Liver (tissue), 9 donors: ENCODE data around the gene PLSCR1. TPM values are rescaled to one million over a fixed set of nuclear protein-coding genes. Genes with fewer than 3 reads are reported as not detected.
A peak's percentile ranks its signal among the peaks of the same experiment; 100 is the strongest.

Experiments used
- DNase-seq: peaks from one replicate; pipeline ENCODE4 v3.0.0-alpha.2; 2017; ENCODE audit warnings: low spot score
- H3K27ac ChIP-seq, 2 donors: one replicate each; pipeline ENCODE4 v1.7.0; 2013; ENCODE audit warnings: inconsistent platforms in 2 of 2, low read length in 2 of 2, control low read depth in 1 of 2, low read depth in 1 of 2, mild to moderate bottlenecking in 1 of 2
- H3K27me3 ChIP-seq, 4 donors: one replicate each; pipeline versions ENCODE4 v1.6.1 to v1.7.0; 2013; ENCODE audit warnings: low read length in 3 of 4, inconsistent platforms in 1 of 4, mild to moderate bottlenecking in 1 of 4, moderate library complexity in 1 of 4; ENCODE audit not compliant: control insufficient read depth in 4 of 4, insufficient read depth in 4 of 4
- H3K36me3 ChIP-seq, 4 donors: one replicate each; pipeline versions ENCODE4 v1.6.1 to v1.7.0; 2013; ENCODE audit warnings: low read length in 3 of 4, mild to moderate bottlenecking in 3 of 4, low read depth in 1 of 4, moderate library complexity in 1 of 4; ENCODE audit not compliant: control insufficient read depth in 4 of 4, insufficient read depth in 3 of 4
- H3K4me1 ChIP-seq, 4 donors: one replicate each; pipeline versions ENCODE4 v1.6.1 to v1.7.0; 2013; ENCODE audit warnings: low read length in 3 of 4, mild to moderate bottlenecking in 3 of 4, moderate library complexity in 1 of 4; ENCODE audit not compliant: control insufficient read depth in 4 of 4, insufficient read depth in 4 of 4
- H3K4me3 ChIP-seq, 3 donors: one replicate each; pipeline versions ENCODE4 v1.6.1 to v1.7.0; 2013; ENCODE audit warnings: low read length in 3 of 3, control low read depth in 1 of 3, low read depth in 1 of 3, mild to moderate bottlenecking in 1 of 3
- H3K9ac ChIP-seq, 2 donors: one replicate each; pipeline ENCODE4 v1.7.0; 2013; ENCODE audit warnings: low read length in 2 of 2, mild to moderate bottlenecking in 2 of 2, moderate library complexity in 2 of 2, control low read depth in 1 of 2, low read depth in 1 of 2
- H3K9me3 ChIP-seq, 4 donors: one replicate each; pipeline versions ENCODE4 v1.6.1 to v1.7.0; 2013; ENCODE audit warnings: low read length in 3 of 4; ENCODE audit not compliant: control insufficient read depth in 4 of 4
- EGR1 ChIP-seq, 2 donors: IDR thresholded peaks; 2 replicates each; pipeline ENCODE4 v1.6.1; 2016 to 2018; ENCODE audit warnings: antibody characterized with exemption in 2 of 2, low read depth in 2 of 2
- FOXA1 ChIP-seq: IDR thresholded peaks from 2 replicates; pipeline ENCODE4 v1.6.1; 2016; ENCODE audit warnings: antibody characterized with exemption
- FOXA2 ChIP-seq: IDR thresholded peaks from 2 replicates; pipeline ENCODE4 v1.6.1; 2016; ENCODE audit warnings: antibody characterized with exemption
- GABPA ChIP-seq, 2 donors: IDR thresholded peaks in 1 of 2; conservative IDR thresholded peaks in 1 of 2; 2 replicates each; pipeline ENCODE4 v1.6.1; 2016; ENCODE audit warnings: antibody characterized with exemption in 2 of 2, mild to moderate bottlenecking in 1 of 2, moderate library complexity in 1 of 2
- HNF4A ChIP-seq, 2 donors: conservative IDR thresholded peaks; 2 replicates each; pipeline ENCODE4 v1.6.1; 2016; ENCODE audit warnings: antibody characterized with exemption in 2 of 2, mild to moderate bottlenecking in 2 of 2
- HNF4G ChIP-seq: IDR thresholded peaks from 2 replicates; pipeline ENCODE4 v1.6.1; 2016; ENCODE audit warnings: antibody characterized with exemption
- JUND ChIP-seq, 2 donors: IDR thresholded peaks; 2 replicates each; pipeline ENCODE4 v1.6.1; 2016; ENCODE audit warnings: antibody characterized with exemption in 2 of 2
- NR2F2 ChIP-seq: IDR thresholded peaks from 2 replicates; pipeline ENCODE4 v1.6.1; 2016; ENCODE audit warnings: antibody characterized with exemption
- RAD21 ChIP-seq, 2 donors: IDR thresholded peaks; 2 replicates each; pipeline ENCODE4 v1.6.1; 2016; ENCODE audit warnings: antibody characterized with exemption in 2 of 2, mild to moderate bottlenecking in 2 of 2
- RXRA ChIP-seq, 2 donors: IDR thresholded peaks; 2 replicates each; pipeline ENCODE4 v1.6.1; 2017 to 2018; ENCODE audit warnings: antibody characterized with exemption in 2 of 2, mild to moderate bottlenecking in 1 of 2
- SP1 ChIP-seq: IDR thresholded peaks from 2 replicates; pipeline ENCODE4 v1.6.1; 2018; ENCODE audit warnings: antibody characterized with exemption, mild to moderate bottlenecking
- TAF1 ChIP-seq: conservative IDR thresholded peaks from 2 replicates; pipeline ENCODE4 v1.6.1; 2016; ENCODE audit warnings: antibody characterized with exemption, mild to moderate bottlenecking
- YY1 ChIP-seq: IDR thresholded peaks from 2 replicates; pipeline ENCODE4 v1.6.1; 2016; ENCODE audit warnings: antibody characterized with exemption, mild to moderate bottlenecking
- WGBS: extraction: QIAGEN DNeasy Blood & Tissue Kit; methylation state at CpG from one replicate; pipeline ENCODE4 v1.1.7; 2013; 5-methylcytosine and 5-hydroxymethylcytosine counted together
- polyA plus RNA-seq, 2 donors: library from polyadenylated mRNA; stranded (reverse) in 1 of 2; unstranded in 1 of 2; fragments of 200-250 nt in 1 of 2; fragments of >200 nt in 1 of 2; fragmentation: Nextera tagmentation in 1 of 2; extraction: Ambion mirVana in 1 of 2; gene quantifications; one replicate each; pipeline versions ENCODE4 v1.2.1 to v1.2.3, GENCODE V29; 2013 to 2015
- total RNA-seq, 2 donors: library from RNA; depleted of rRNA; stranded (reverse); fragments of >200 nt; gene quantifications; one replicate each; pipeline ENCODE4 v1.2.3, GENCODE V29; 2014
- TF ChIP-seq, protein P1 (sequence below): fragments of 150-350 bp; IDR thresholded peaks from 2 replicates; pipeline ENCODE4 v1.5.1; 2017; ENCODE audit warnings: improper control_type of control experiment, low read depth, low read length; ENCODE audit not compliant: missing input control
- TF ChIP-seq, protein P2 (sequence below): IDR thresholded peaks from 2 replicates; pipeline ENCODE4 v1.6.1; 2016; ENCODE audit warnings: antibody characterized with exemption
- TF ChIP-seq, protein P3 (sequence below): IDR thresholded peaks from 2 replicates; pipeline ENCODE4 v1.6.1; 2016; ENCODE audit warnings: antibody characterized with exemption
- TF ChIP-seq, protein P4 (sequence below): IDR thresholded peaks from 2 replicates; pipeline ENCODE4 v1.6.1; 2016; ENCODE audit warnings: antibody characterized with exemption
- TF ChIP-seq, protein P5 (sequence below): IDR thresholded peaks from 2 replicates; pipeline ENCODE4 v1.6.1; 2016; ENCODE audit warnings: antibody characterized with exemption, mild to moderate bottlenecking
- donor health status: healthy.
- donor health status: healthy.
- donor health status: healthy.
- donor health status: healthy.
- donor health status: healthy.

Gene PLSCR1, protein sequence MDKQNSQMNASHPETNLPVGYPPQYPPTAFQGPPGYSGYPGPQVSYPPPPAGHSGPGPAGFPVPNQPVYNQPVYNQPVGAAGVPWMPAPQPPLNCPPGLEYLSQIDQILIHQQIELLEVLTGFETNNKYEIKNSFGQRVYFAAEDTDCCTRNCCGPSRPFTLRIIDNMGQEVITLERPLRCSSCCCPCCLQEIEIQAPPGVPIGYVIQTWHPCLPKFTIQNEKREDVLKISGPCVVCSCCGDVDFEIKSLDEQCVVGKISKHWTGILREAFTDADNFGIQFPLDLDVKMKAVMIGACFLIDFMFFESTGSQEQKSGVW
- total RNA-seq: 10 to 100 TPM; 30.2 to 76.4 TPM
- polyA plus RNA-seq: 10 to 100 TPM; 31.0 to 37.7 TPM

DNA sequence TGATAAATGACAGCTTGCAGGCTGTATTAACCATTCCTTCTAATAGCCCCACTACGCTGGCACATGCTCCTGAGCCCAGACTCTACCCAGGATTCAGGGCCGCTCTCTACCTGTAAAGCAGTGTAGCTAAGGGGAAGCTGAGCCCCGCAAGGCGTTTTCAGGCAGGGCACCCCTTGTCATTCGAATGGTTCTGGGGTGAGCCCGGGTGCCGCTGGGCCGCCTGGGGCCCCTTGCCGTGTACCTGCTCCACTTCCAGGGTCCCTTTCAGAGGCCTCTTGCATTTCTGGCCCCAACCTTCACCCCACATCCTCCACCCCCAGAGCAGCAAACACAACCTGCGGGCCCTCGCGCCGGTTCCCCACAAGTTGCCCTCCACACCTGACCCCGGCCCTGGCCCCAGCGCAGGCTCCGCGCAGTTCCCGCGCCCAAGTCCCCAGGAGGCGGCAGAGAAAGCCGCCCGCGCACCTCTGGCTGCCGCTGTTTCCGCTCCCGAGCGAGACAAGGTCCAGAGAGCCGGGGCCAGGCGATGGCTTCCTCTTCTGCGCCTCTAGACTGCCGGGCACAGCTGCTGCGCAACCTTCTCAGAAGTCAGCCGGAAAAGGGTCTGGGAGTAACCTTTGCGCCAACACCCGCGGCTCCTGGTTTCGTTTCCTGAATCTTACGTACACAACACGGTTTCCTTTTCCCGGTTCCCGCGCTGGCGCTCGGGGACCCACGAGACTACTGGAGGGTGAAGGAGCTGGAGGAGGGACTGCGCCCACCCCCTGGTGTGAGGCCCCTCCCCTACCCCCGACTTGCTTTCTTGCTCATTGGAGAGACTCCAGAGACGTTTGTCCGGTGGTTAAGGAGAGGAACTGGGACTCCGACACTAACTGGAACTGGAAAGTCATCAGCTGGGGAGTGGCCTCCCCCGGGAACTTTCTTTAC lies at the start of gene PLSCR1:
Gene PLSCR1 (minus strand): TSS at position 606 of the 927 bp plus-strand sequence. CDS start 8,055 bp downstream, outside the sequence.
- under 1% methylated on average over 51 of the region's 51 CpGs for WGBS
- peak; percentile 81 for DNase-seq
- no peaks in the 10 kb centered on the region for H3K9me3 ChIP-seq
- TF ChIP-seq, protein P1, sequence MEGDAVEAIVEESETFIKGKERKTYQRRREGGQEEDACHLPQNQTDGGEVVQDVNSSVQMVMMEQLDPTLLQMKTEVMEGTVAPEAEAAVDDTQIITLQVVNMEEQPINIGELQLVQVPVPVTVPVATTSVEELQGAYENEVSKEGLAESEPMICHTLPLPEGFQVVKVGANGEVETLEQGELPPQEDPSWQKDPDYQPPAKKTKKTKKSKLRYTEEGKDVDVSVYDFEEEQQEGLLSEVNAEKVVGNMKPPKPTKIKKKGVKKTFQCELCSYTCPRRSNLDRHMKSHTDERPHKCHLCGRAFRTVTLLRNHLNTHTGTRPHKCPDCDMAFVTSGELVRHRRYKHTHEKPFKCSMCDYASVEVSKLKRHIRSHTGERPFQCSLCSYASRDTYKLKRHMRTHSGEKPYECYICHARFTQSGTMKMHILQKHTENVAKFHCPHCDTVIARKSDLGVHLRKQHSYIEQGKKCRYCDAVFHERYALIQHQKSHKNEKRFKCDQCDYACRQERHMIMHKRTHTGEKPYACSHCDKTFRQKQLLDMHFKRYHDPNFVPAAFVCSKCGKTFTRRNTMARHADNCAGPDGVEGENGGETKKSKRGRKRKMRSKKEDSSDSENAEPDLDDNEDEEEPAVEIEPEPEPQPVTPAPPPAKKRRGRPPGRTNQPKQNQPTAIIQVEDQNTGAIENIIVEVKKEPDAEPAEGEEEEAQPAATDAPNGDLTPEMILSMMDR: no peak
- TF ChIP-seq FOXA1 (no peak), TAF1 (peak; percentile 94), EGR1 (IDR thresholded peaks at IDR 0.05; ENCODE audit: low read depth in 2 of 2) (peak in 1 of 2 donors; percentile 77), RAD21 (IDR thresholded peaks at IDR 0.05) (peak; percentile 15 to 42), NR2F2 (peak; percentile 81), RXRA (IDR thresholded peaks at IDR 0.05) (peak; percentile 57 to 64), SP1 (peak; percentile 67), YY1 (peak; percentile 84), FOXA2 (no peak), HNF4A (conservative IDR thresholded peaks at IDR 0.05) (peak in 1 of 2 donors; percentile 34), JUND (IDR thresholded peaks at IDR 0.05) (peak; percentile 24 to 53), HNF4G (peak; percentile 10), GABPA (IDR thresholded peaks at IDR 0.05 in 1 of 2, conservative IDR thresholded peaks at IDR 0.05 in 1 of 2) (peak in 1 of 2 donors; percentile 16)
- TF ChIP-seq, protein P2, sequence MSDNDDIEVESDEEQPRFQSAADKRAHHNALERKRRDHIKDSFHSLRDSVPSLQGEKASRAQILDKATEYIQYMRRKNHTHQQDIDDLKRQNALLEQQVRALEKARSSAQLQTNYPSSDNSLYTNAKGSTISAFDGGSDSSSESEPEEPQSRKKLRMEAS: peak; percentile 94
- TF ChIP-seq, protein P3, sequence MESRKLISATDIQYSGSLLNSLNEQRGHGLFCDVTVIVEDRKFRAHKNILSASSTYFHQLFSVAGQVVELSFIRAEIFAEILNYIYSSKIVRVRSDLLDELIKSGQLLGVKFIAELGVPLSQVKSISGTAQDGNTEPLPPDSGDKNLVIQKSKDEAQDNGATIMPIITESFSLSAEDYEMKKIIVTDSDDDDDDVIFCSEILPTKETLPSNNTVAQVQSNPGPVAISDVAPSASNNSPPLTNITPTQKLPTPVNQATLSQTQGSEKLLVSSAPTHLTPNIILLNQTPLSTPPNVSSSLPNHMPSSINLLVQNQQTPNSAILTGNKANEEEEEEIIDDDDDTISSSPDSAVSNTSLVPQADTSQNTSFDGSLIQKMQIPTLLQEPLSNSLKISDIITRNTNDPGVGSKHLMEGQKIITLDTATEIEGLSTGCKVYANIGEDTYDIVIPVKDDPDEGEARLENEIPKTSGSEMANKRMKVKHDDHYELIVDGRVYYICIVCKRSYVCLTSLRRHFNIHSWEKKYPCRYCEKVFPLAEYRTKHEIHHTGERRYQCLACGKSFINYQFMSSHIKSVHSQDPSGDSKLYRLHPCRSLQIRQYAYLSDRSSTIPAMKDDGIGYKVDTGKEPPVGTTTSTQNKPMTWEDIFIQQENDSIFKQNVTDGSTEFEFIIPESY: peak; percentile 92
- TF ChIP-seq, protein P4, sequence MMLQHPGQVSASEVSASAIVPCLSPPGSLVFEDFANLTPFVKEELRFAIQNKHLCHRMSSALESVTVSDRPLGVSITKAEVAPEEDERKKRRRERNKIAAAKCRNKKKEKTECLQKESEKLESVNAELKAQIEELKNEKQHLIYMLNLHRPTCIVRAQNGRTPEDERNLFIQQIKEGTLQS: peak; percentile 22
- TF ChIP-seq, protein P5, sequence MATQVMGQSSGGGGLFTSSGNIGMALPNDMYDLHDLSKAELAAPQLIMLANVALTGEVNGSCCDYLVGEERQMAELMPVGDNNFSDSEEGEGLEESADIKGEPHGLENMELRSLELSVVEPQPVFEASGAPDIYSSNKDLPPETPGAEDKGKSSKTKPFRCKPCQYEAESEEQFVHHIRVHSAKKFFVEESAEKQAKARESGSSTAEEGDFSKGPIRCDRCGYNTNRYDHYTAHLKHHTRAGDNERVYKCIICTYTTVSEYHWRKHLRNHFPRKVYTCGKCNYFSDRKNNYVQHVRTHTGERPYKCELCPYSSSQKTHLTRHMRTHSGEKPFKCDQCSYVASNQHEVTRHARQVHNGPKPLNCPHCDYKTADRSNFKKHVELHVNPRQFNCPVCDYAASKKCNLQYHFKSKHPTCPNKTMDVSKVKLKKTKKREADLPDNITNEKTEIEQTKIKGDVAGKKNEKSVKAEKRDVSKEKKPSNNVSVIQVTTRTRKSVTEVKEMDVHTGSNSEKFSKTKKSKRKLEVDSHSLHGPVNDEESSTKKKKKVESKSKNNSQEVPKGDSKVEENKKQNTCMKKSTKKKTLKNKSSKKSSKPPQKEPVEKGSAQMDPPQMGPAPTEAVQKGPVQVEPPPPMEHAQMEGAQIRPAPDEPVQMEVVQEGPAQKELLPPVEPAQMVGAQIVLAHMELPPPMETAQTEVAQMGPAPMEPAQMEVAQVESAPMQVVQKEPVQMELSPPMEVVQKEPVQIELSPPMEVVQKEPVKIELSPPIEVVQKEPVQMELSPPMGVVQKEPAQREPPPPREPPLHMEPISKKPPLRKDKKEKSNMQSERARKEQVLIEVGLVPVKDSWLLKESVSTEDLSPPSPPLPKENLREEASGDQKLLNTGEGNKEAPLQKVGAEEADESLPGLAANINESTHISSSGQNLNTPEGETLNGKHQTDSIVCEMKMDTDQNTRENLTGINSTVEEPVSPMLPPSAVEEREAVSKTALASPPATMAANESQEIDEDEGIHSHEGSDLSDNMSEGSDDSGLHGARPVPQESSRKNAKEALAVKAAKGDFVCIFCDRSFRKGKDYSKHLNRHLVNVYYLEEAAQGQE: peak; percentile 83
- H3K27me3 ChIP-seq: no peaks in the 10 kb centered on the region
- peak within 1 kb of the TSS; percentile 89 to 93 for H3K9ac ChIP-seq
- H3K27ac ChIP-seq: peak within 1 kb of the TSS; percentile 98 to 99
- peaks cover 0 to 27% (median 13%) of the 10 kb centered on the region in 4 donors for H3K4me1 ChIP-seq
- peak within 1 kb of the TSS; percentile 60 to 96 (median 86) for H3K4me3 ChIP-seq
- H3K36me3 ChIP-seq: no peaks in the 10 kb centered on the region
